HG02759 (cell line): ENCODE measurements around the gene CARD16.

Experiments used
- ATAC-seq: cut with Tn5 transposase; IDR thresholded peaks from one replicate; pipeline ENCODE4 v1.9.1; 2021; ENCODE audit warnings: mild to moderate bottlenecking, moderate library complexity; ENCODE audit not compliant: unreplicated experiment

Gene CARD16

GRCh38 chr11:104997288-104997687 lies 47.8 kb downstream of the CARD16 start:
- ATAC-seq: no peak

DNA sequence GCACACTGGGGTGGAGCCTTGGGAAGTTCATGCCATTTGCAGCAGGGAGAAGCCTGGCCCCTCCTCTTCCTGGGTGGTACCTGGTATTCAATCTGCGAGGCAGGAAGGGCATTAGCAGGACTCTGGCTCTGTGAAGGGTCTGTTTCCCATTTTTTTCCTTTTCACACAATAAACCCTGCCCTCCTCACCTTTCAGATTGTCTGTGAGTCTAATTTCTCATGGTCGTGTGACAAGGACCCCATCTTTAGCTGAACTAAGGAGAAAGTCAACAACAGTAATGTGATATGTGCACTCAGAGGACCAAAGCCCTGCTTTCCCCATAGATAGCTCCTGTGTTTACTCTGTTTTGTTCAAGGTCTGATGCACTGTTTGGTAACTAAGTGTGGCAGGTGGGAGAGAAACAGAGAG lies 50.1 kb downstream of the CARD16 start:
- no peak for ATAC-seq

GRCh38 chr11:104992781-104993180 lies 52.4 kb downstream of the CARD16 start:
- no peak for ATAC-seq

DNA sequence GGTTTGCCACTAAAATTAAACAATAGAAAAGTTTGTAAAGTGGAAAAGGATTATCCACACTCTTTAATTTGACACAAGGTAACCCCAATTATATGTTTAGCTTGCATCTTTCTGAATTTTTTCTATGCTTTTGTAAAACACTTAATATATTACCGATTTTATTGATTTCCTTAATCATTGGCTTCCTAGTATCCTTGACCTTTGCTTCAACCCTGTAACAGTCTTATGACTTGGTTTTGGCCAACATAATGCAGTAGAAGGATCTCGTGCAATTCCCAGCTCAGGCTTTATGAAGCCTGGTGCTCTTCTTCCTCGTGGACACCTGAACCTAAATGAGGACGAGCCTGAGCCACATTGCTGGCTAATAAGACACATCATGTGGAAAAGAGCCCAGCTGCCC lies 53.1 kb downstream of the CARD16 start:
- no peak for ATAC-seq
